Naive thymus-derived CD8-positive, alpha-beta T cell (primary cell): ENCODE measurements around the gene ACTA2. TPM values are rescaled to one million over a fixed set of nuclear protein-coding genes. Genes with fewer than 3 reads are reported as not detected.

Experiments used
- ATAC-seq, 2 donors: fragments of 150-1000 bp; cut with Tn5 transposase in 1 of 2; sonication (Bioruptor Pico), chemical (Tn5 transposase) in 1 of 2; 1 replicate in 1 of 2; 2 replicates in 1 of 2; pipeline ENCODE4 v1.10.0; 2021; ENCODE audit warnings: mild to moderate bottlenecking in 2 of 2, moderate library complexity in 2 of 2
- POLR2A ChIA-PET: fragments of 350-600 bp; sonication (Branson Sonifier 250); formaldehyde crosslinking; loops from one replicate; lab custom pipeline; 2021; ENCODE audit warnings: antibody characterized with exemption; lab: Charles Lee
- DNase-seq, 10 donors: peaks; one replicate each; pipeline versions ENCODE4 v3.0.0 to v3.0.0-alpha.2; 2020 to 2022
- H3K27ac Mint-ChIP-seq, 10 donors: one replicate each; pipeline ENCODE4 v1.8.0; 2020 to 2022; ENCODE audit warnings: mild to moderate bottlenecking in 10 of 10, mixed read lengths in 10 of 10, moderate library complexity in 4 of 10, inconsistent platforms in 1 of 10
- H3K27me3 Mint-ChIP-seq, 5 donors: one replicate each; pipeline ENCODE4 v1.8.0; 2021 to 2022; ENCODE audit warnings: mixed read lengths in 5 of 5
- H3K36me3 Mint-ChIP-seq, 3 donors: one replicate each; pipeline ENCODE4 v1.8.0; 2020 to 2022; ENCODE audit warnings: mixed read lengths in 3 of 3, mild to moderate bottlenecking in 2 of 3, inconsistent platforms in 1 of 3
- H3K4me1 Mint-ChIP-seq, 4 donors: one replicate each; pipeline ENCODE4 v1.8.0; 2021 to 2022; ENCODE audit warnings: mixed read lengths in 4 of 4
- H3K4me3 Mint-ChIP-seq, 10 donors: one replicate each; pipeline ENCODE4 v1.8.0; 2020 to 2022; ENCODE audit warnings: mild to moderate bottlenecking in 10 of 10, mixed read lengths in 10 of 10, moderate library complexity in 6 of 10, inconsistent platforms in 1 of 10
- H3K9me3 Mint-ChIP-seq, 9 donors: one replicate each; pipeline ENCODE4 v1.8.0; 2020 to 2022; ENCODE audit warnings: mixed read lengths in 9 of 9, mild to moderate bottlenecking in 3 of 9, inconsistent platforms in 1 of 9, moderate library complexity in 1 of 9
- polyA plus RNA-seq, 3 donors: library from polyadenylated mRNA; unstranded; fragments of 300-500 nt; fragmentation: Illumina TruSeq; gene quantifications; one replicate each; pipeline ENCODE4 v1.2.3, GENCODE V29; 2021
- total RNA-seq, 8 experiments: library from RNA in 2 of 8; stranded (reverse) in 2 of 8; gene quantifications; one replicate each; pipeline ENCODE4 v1.2.3 and lab custom pipeline; 2021 to 2026

Gene ACTA2
- total and polyA plus RNA-seq, 5 experiments from 2014 or later, result 0.34 to 9.7 (median 1.6) TPM; not detected in 1

DNA sequence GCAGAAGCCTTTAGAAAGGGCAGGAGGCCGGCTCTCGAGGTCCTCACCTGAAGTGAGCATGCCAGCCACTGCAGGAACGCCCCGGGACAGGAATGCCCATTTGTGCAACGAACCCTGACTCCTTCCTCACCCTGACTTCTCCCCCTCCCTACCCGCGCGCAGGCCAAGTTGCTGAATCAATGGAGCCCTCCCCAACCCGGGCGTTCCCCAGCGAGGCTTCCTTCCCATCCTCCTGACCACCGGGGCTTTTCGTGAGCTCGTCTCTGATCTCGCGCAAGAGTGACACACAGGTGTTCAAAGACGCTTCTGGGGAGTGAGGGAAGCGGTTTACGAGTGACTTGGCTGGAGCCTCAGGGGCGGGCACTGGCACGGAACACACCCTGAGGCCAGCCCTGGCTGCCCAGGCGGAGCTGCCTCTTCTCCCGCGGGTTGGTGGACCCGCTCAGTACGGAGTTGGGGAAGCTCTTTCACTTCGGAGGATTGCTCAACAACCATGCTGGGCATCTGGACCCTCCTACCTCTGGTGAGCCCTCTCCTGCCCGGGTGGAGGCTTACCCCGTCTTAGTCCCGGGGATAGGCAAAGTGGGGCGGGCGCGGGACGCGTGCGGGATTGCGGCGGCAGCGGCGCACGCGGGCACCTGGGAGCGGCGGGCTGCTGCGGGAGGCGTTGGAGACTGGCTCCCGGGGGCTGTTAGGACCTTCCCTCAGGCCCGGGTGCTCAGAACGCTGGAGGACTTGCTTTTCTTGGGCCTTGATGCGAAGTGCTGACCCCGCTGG lies 38.0 kb upstream of the ACTA2 start, which contains the start of gene FAS:
Gene FAS (plus strand): TSS at position 415 of the 777 bp plus-strand sequence. CDS start 79 bp downstream, at position 494.
- Mint-ChIP-seq H3K27me3 (no peaks in the 10 kb centered on the region), H3K4me3 (peak within 1 kb of the TSS; percentile 91 to 98 (median 96)), H3K4me1 (peaks cover 28 to 60% (median 58%) of the 10 kb centered on the region in 4 donors), H3K27ac (peak within 1 kb of the TSS; percentile 82 to 95 (median 93)), H3K9me3 (peaks cover 0 to 14% (median 7%) of the 10 kb centered on the region in 9 donors), H3K36me3 (peaks cover 0 to 6% (median 3%) of the 10 kb centered on the region in 3 donors)
- DNase-seq, result peak; percentile 43 to 75 (median 62)
- peak; percentile 71 to 82 for ATAC-seq
- POLR2A ChIA-PET, result interaction anchor here (0.6 to 1.4 kb wide), 9 partner anchors 9 to 216 kb away, joined by 3 to 5 read pairs (median 3); partner anchors contain the start of gene CH25H

DNA sequence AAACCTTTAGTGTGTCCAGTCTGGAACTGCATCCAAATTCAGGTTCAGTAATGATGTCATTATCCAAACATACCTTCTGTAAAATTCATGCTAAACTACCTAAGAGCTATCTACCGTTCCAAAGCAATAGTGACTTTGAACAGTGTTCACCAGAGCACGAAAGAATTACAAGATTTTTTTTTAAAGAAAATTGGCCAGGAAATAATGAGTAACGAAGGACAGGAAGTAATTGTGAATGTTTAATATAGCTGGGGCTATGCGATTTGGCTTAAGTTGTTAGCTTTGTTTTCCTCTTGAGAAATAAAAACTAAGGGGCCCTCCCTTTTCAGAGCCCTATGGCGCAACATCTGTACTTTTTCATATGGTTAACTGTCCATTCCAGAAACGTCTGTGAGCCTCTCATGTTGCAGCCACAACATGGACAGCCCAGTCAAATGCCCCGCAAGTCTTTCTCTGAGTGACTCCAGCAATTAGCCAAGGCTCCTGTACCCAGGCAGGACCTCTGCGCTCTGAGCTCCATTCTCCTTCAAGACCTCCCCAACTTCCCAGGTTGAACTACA lies 37.3 kb upstream of the ACTA2 start:
- Mint-ChIP-seq H3K36me3 (peaks cover 0 to 6% (median 3%) of the 10 kb centered on the region in 3 donors), H3K9me3 (peaks cover 0 to 17% (median 8%) of the 10 kb centered on the region in 9 donors), H3K4me1 (peaks cover 25 to 54% (median 52%) of the 10 kb centered on the region in 4 donors), H3K27ac (peak overlapping the region; percentile 75 to 95 (median 88)), H3K27me3 (no peaks in the 10 kb centered on the region), H3K4me3 (peak overlapping the region; percentile 91 to 98 (median 96))
- DNase-seq (no peak), ATAC-seq (no peak)
- POLR2A ChIA-PET, result interaction anchor here (1.0 to 1.4 kb wide), 3 partner anchors 9 to 18 kb away, joined by 3 to 4 read pairs (median 3); no protein-coding TSS in a partner anchor

DNA sequence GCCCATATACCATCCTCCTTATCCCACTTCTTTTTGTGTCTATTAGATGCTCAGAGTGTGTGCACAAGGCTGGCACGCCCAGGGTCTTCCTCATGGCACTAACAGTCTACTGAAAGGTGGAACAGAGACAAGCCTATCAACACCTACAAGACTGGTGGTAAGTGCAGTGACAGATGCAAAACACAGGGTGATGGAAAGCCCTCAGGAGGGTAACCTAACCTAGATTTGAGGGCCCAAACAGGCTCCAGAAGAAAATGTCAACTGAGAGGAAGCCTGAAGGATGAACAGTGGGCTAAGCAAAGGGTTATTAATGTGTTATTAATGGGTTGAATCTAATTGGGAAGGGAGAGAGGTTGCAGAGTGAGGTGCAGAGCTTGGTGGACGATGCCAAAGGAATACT lies 36.9 kb upstream of the ACTA2 start:
- DNase-seq, result no peak
- peak overlapping the region; percentile 50 to 97 (median 96) for H3K4me3 Mint-ChIP-seq
- POLR2A ChIA-PET, result interaction anchor here (1.0 to 1.4 kb wide), 3 partner anchors 10 to 17 kb away, joined by 3 to 4 read pairs (median 3); no protein-coding TSS in a partner anchor
- peaks cover 25 to 53% (median 51%) of the 10 kb centered on the region in 4 donors for H3K4me1 Mint-ChIP-seq
- peaks cover 0 to 17% (median 8%) of the 10 kb centered on the region in 9 donors for H3K9me3 Mint-ChIP-seq
- H3K27me3 Mint-ChIP-seq, result no peaks in the 10 kb centered on the region
- H3K36me3 Mint-ChIP-seq, result peaks cover 0 to 6% (median 3%) of the 10 kb centered on the region in 3 donors
- no peak for ATAC-seq
- peak overlapping the region in 7 of 10 donors; percentile 3 to 94 (median 55) for H3K27ac Mint-ChIP-seq

DNA sequence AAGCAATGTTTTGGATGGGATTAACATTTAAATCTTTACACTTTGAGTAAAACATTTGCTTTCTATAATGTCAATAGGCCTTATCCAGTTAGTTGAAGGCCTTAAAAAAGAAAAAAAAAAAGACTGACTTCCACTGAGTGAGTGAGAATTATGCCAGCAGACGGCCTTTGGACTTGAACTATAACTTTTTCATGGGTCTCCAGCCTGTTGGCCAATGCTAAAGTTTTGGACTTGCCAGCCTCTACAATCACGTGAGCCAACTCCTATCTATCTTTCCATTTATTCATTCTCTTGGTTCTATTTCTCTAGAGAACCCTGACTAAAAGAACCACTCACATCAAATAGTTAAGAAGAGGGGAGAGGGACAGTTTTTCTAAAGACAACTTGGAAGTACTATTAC lies 35.3 kb upstream of the ACTA2 start:
- POLR2A ChIA-PET, result no interaction called here
- no peak for DNase-seq
- Mint-ChIP-seq H3K36me3 (peaks cover 0 to 6% (median 3%) of the 10 kb centered on the region in 3 donors), H3K27ac (peak overlapping the region in 4 of 10 donors; percentile 3 to 79 (median 52)), H3K27me3 (no peaks in the 10 kb centered on the region), H3K9me3 (peaks cover 0 to 17% (median 8%) of the 10 kb centered on the region in 9 donors), H3K4me3 (peak overlapping the region in 1 of 10 donors; percentile 8), H3K4me1 (peaks cover 27 to 49% (median 46%) of the 10 kb centered on the region in 4 donors)
- no peak for ATAC-seq

DNA sequence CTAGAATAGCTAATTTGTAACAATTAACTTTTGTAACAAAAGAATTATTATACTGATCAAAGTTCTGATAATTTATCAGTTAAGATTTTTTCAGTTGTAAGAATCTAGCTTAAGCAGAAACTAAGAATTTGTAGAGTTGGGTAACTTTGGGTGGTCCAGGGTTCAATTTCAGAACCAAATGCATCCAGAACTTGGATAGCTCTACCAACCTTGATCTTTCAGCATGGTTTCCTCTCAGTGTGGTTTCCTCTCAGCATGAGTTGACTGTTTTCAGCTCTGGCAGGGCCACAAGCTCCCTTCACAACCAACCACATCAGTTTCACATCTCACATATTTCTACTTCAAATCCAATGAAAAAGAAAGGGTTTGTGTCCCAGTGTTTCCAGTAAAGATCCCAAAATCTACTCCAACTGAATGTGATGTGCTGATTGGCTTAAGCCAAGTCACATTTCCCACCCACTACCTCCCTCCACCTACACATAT lies 34.7 kb upstream of the ACTA2 start:
- POLR2A ChIA-PET, result no interaction called here
- Mint-ChIP-seq H3K27ac (peak overlapping the region in 2 of 10 donors; percentile 33 to 78), H3K4me1 (peaks cover 27 to 44% (median 43%) of the 10 kb centered on the region in 4 donors), H3K4me3 (peak overlapping the region in 1 of 10 donors; percentile 16), H3K27me3 (no peaks in the 10 kb centered on the region), H3K36me3 (peaks cover 0 to 6% (median 3%) of the 10 kb centered on the region in 3 donors), H3K9me3 (peaks cover 0 to 17% (median 8%) of the 10 kb centered on the region in 9 donors)
- DNase-seq, result no peak
- no peak for ATAC-seq

DNA sequence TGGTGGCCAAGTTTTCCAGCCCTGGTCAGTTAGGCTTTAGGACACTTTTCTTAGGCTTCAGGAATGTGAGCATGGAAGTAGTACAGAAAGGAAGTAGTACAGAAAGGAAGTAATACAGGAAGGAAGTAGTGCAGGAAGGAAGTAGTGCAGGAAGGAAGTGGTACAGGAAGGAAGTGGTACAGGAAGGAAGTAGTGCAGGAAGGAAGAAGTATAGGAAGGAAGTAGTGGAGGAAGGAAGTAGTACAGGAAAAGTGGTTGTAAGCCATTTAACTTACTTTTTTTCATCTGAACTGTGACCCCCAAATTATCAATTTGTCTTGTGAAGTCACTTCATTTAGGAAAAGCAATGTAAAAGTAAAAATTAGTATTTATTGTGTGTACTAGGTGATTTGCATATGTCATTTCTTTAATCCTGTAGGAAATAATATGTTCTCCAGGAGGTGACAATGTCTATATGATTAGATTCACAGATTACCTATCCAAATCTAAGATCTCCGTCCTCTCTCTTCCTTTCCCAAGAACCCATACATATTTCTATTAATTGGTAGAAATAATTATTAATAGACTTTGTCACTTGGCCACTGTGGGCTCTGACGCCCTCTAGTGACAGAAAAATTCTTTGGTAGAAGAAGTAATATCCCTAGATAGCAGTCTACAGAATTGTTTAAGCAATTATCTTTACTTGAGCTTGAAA lies 34.1 kb upstream of the ACTA2 start:
- POLR2A ChIA-PET, result no interaction called here
- DNase-seq (peak in 1 of 10 donors; percentile 7), ATAC-seq (no peak)
- Mint-ChIP-seq H3K27ac (peak overlapping the region in 5 of 10 donors; percentile 1 to 85 (median 56)), H3K27me3 (no peaks in the 10 kb centered on the region), H3K4me1 (peaks cover 22 to 39% (median 37%) of the 10 kb centered on the region in 4 donors), H3K9me3 (peaks cover 0 to 17% (median 8%) of the 10 kb centered on the region in 9 donors), H3K4me3 (peak overlapping the region in 5 of 10 donors; percentile 2 to 52 (median 15)), H3K36me3 (peaks cover 0 to 6% (median 3%) of the 10 kb centered on the region in 3 donors)

DNA sequence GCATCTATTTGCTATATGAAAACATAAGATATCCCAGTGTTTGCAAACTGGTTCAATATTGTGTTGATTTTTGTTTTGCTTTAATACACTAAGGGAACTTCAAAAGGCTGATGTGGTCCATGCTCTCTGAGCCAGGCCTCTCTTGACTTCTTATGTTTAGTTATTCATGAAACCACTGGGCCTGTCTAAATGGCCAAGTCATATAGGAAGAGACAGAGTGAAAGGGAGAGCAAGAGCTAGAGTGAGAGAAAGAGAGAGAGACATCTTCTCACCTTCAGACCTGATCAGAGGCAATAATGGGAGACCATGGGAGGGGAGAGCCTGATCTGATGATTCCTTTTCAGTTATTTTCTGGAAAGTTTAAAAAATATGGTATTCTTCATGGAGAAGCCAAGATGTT lies 32.0 kb upstream of the ACTA2 start:
- no peak for ATAC-seq
- H3K27ac Mint-ChIP-seq, result no peak overlapping the region
- peaks cover 0 to 17% (median 5%) of the 10 kb centered on the region in 9 donors for H3K9me3 Mint-ChIP-seq
- DNase-seq, result no peak
- no peak overlapping the region for H3K4me3 Mint-ChIP-seq
- H3K4me1 Mint-ChIP-seq, result peaks cover 14 to 27% (median 24%) of the 10 kb centered on the region in 4 donors
- no peaks in the 10 kb centered on the region for H3K27me3 Mint-ChIP-seq
- peaks cover 0 to 6% (median 3%) of the 10 kb centered on the region in 3 donors for H3K36me3 Mint-ChIP-seq
- POLR2A ChIA-PET, result no interaction called here

DNA sequence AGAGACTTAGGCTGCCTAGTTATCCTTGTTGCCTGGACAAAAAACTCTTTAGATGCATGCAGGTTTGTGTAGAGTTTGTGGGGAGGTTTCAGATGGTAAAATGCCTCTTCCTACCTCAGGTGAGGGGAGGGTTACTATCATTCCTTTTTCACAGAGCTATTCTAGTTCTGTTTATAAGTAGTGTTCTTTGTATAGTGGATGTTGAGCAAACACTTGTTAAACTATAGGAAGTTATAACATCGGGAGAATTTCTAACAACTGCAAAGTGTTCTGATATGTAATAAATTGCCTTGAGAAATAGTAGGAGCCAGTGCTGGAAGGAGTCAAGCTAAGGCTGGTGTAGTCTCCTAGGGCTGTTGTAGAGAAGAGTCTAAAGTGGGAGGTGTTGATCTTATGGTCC lies 31.4 kb upstream of the ACTA2 start:
- H3K4me3 Mint-ChIP-seq, result no peak overlapping the region
- peaks cover 0 to 17% (median 5%) of the 10 kb centered on the region in 9 donors for H3K9me3 Mint-ChIP-seq
- POLR2A ChIA-PET, result no interaction called here
- H3K36me3 Mint-ChIP-seq, result peaks cover 0 to 6% (median 3%) of the 10 kb centered on the region in 3 donors
- no peak for ATAC-seq
- H3K4me1 Mint-ChIP-seq, result peaks cover 12 to 21% (median 19%) of the 10 kb centered on the region in 4 donors
- no peak for DNase-seq
- H3K27me3 Mint-ChIP-seq, result no peaks in the 10 kb centered on the region
- H3K27ac Mint-ChIP-seq, result no peak overlapping the region

DNA sequence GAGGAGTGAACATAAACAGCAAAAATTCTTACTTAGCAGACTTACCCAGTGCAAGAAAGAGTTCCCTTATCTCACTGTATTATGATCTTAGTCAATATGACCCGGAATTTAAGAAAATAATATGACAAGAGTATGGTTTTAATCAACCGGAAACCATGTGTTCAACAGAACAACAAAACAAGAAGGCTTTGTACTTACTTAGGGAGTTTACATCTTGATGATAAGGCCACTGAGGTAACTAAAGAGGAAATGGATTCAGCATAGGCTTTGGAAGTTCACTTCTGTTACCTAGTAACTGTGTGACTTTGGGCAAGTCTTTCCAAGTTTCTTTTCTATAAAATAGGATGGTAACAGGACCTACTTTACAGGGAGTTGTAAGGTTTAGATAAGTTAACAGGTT lies 30.6 kb upstream of the ACTA2 start:
- Mint-ChIP-seq H3K27ac (no peak overlapping the region), H3K4me1 (peaks cover 10 to 16% (median 14%) of the 10 kb centered on the region in 4 donors), H3K4me3 (no peak overlapping the region), H3K9me3 (peaks cover 0 to 17% (median 5%) of the 10 kb centered on the region in 9 donors), H3K27me3 (no peaks in the 10 kb centered on the region), H3K36me3 (peaks cover 0 to 6% (median 3%) of the 10 kb centered on the region in 3 donors)
- POLR2A ChIA-PET, result no interaction called here
- DNase-seq (no peak), ATAC-seq (no peak)

DNA sequence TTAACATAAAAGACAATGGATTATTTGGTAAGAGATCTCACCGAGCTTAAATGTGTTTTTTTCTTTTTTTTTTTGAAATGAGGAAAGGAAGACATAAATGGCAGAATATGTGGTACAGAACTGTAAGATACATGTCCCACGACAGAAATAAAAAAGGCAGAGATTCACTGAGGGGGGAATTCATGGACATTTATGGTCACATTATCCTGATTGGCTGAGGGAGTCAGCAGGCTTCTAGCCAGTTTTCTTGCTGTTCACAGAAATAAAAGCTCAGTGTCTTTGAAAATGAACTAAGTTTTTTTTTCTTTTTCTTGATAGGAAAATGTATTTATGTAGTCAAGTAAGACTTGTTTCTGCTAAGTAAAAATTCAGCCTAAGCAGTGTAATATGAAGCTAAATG lies 29.8 kb upstream of the ACTA2 start:
- H3K4me1 Mint-ChIP-seq, result peaks cover 6 to 8% (median 7%) of the 10 kb centered on the region in 4 donors
- ATAC-seq, result no peak

DNA sequence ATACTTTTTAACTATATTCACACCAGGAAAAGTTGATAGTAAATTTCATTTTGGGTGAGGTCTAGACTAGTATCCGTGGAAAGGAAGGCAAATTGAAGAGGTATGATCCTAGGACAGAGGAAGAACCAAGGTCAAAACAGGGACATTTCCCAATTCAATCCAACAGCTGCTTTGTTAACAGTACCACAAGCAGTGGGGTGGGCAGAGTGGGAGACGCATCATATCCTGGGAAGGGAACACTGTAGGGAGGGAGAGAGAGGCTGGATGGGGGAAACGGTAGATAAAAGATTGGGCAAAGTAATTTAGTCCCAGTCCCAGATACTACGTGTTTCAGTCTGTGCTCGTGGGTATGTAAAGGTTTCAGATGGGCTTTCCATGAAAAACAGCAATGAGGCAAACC lies 28.9 kb upstream of the ACTA2 start:
- ATAC-seq (no peak), DNase-seq (no peak)
- Mint-ChIP-seq H3K4me3 (no peak overlapping the region), H3K4me1 (peaks cover 3 to 6% (median 4%) of the 10 kb centered on the region in 4 donors), H3K27ac (no peak overlapping the region), H3K9me3 (peaks cover 0 to 7% (median 3%) of the 10 kb centered on the region in 9 donors), H3K36me3 (peaks cover 0 to 5% (median 0%) of the 10 kb centered on the region in 3 donors), H3K27me3 (no peaks in the 10 kb centered on the region)
- POLR2A ChIA-PET, result no interaction called here

More for the DNA sequence above, 29.8 kb upstream of the ACTA2 start:
- peaks cover 0 to 6% (median 0%) of the 10 kb centered on the region in 3 donors for H3K36me3 Mint-ChIP-seq
- no peak overlapping the region for H3K4me3 Mint-ChIP-seq
- H3K27me3 Mint-ChIP-seq, result no peaks in the 10 kb centered on the region
- no peak overlapping the region for H3K27ac Mint-ChIP-seq
- no peak for DNase-seq
- peaks cover 0 to 11% (median 5%) of the 10 kb centered on the region in 9 donors for H3K9me3 Mint-ChIP-seq
- POLR2A ChIA-PET, result no interaction called here

DNA sequence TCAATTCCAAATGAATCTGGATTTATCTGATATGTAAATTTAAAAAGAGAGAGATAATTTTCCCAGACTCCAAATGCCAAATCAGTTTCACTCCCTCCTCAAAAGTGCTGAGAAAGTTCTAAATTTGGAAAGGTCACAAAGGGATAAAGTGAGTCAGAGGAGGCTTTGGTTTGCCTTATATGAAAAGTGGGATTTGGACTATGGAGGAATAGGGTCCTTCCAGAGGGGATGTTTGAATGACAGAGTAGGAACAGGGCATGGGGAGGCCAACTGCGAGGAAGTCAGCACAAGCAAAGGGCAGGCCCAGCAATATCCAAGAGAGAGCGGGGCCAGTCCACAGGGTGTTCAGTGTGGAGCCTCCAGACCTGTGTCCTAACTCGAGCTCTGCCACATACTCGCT lies 28.2 kb upstream of the ACTA2 start:
- H3K4me1 Mint-ChIP-seq, result peaks cover 0 to 4% (median 0%) of the 10 kb centered on the region in 4 donors
- H3K27ac Mint-ChIP-seq, result no peak overlapping the region
- no peak overlapping the region for H3K4me3 Mint-ChIP-seq
- ATAC-seq, result no peak
- POLR2A ChIA-PET, result interaction anchor here (0.6 kb wide), 1 partner anchor 10 kb away, joined by 3 read pairs; no protein-coding TSS in a partner anchor
- no peaks in the 10 kb centered on the region for H3K36me3 Mint-ChIP-seq
- no peaks in the 10 kb centered on the region for H3K27me3 Mint-ChIP-seq
- no peak for DNase-seq
- peaks cover 0 to 2% (median 0%) of the 10 kb centered on the region in 9 donors for H3K9me3 Mint-ChIP-seq
